Calu3 (cell line): ENCODE results near the gene TRABD2B. TPM values are rescaled to one million over a fixed set of nuclear protein-coding genes. Genes with fewer than 3 reads are reported as not detected.

Experiments used
- BruUV-seq: library from RNA; stranded (reverse); fragments of 400-500 nt; replicated peaks from 2 replicates; lab custom pipeline; 2021; lab: Mats Ljungman, UMichigan
- CTCF ChIA-PET: fragments of 300-600 bp; sonication (Branson Sonifier 250); formaldehyde crosslinking; loops from one replicate; lab custom pipeline; 2022; ENCODE audit warnings: antibody characterized with exemption; lab: Charles Lee
- DNase-seq: peaks from one replicate; pipeline ENCODE4 v3.0.0; 2022
- H3K27ac Mint-ChIP-seq: one replicate; pipeline ENCODE4 v1.8.0; 2022; ENCODE audit warnings: mixed read lengths; ENCODE audit not compliant: unreplicated experiment
- H3K27me3 Mint-ChIP-seq: one replicate; pipeline ENCODE4 v1.8.0; 2022; ENCODE audit warnings: mixed read lengths; ENCODE audit not compliant: unreplicated experiment
- H3K36me3 Mint-ChIP-seq: one replicate; pipeline ENCODE4 v1.8.0; 2022; ENCODE audit warnings: mild to moderate bottlenecking, moderate library complexity, mixed read lengths; ENCODE audit not compliant: insufficient read depth, unreplicated experiment
- H3K4me1 Mint-ChIP-seq: one replicate; pipeline ENCODE4 v1.8.0; 2022; ENCODE audit warnings: mild to moderate bottlenecking, low read depth, mixed read lengths; ENCODE audit not compliant: unreplicated experiment
- H3K4me3 Mint-ChIP-seq: one replicate; pipeline ENCODE4 v1.8.0; 2022; ENCODE audit warnings: mild to moderate bottlenecking, low read depth, moderate library complexity, mixed read lengths; ENCODE audit not compliant: unreplicated experiment
- H3K9me3 Mint-ChIP-seq: one replicate; pipeline ENCODE4 v1.8.0; 2022; ENCODE audit warnings: low read depth, mixed read lengths; ENCODE audit not compliant: unreplicated experiment
- intact Hi-C: fragments of 100-400 bp; cut with micrococcal nuclease; formaldehyde crosslinking; loops from one replicate; pipeline ENCODE4 v1.10.0; 2022; ENCODE audit not compliant: unreplicated experiment
- total RNA-seq: library from RNA; stranded (reverse); gene quantifications from 2 replicates; pipeline ENCODE4 v1.2.3, GENCODE V29; 2022
- TF ChIP-seq, protein P1 (sequence below): fragments of 200-600 bp; IDR thresholded peaks from one replicate; pipeline ENCODE4 v1.8.0; 2022; ENCODE audit warnings: antibody characterized with exemption; ENCODE audit not compliant: unreplicated experiment

TRABD2B gene
- total RNA-seq, 1 experiment from 2014 or later, result 0.42 TPM

DNA sequence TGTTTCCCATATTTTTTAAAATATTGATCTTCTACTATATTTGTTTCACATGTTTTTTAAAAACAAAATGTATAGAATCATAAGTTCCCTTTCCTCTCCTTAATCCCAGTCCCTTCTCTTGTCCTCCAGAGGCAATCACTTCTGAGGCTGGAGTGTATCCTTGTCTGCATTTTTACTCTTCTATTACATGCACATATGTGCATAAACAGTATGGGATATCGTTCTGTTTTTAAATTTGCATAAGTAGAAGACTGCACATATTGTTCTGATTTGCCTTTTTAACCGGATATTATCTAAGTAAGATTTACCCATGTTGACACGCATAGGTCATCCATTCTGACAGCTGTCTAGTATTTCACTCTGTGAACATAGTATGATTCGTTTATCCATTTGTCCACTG, 142.0 kb downstream of the TRABD2B start:
- no TSS peak for BruUV-seq
- CTCF ChIA-PET, result no interaction called here
- Mint-ChIP-seq H3K9me3 (no peaks in the 10 kb centered on the region), H3K4me1 (no peaks in the 10 kb centered on the region), H3K4me3 (no peak overlapping the region), H3K27ac (no peak overlapping the region), H3K27me3 (no peaks in the 10 kb centered on the region), H3K36me3 (no peaks in the 10 kb centered on the region)
- intact Hi-C loops, result no loop called here
- DNase-seq, result no peak
- TF ChIP-seq, protein P1, sequence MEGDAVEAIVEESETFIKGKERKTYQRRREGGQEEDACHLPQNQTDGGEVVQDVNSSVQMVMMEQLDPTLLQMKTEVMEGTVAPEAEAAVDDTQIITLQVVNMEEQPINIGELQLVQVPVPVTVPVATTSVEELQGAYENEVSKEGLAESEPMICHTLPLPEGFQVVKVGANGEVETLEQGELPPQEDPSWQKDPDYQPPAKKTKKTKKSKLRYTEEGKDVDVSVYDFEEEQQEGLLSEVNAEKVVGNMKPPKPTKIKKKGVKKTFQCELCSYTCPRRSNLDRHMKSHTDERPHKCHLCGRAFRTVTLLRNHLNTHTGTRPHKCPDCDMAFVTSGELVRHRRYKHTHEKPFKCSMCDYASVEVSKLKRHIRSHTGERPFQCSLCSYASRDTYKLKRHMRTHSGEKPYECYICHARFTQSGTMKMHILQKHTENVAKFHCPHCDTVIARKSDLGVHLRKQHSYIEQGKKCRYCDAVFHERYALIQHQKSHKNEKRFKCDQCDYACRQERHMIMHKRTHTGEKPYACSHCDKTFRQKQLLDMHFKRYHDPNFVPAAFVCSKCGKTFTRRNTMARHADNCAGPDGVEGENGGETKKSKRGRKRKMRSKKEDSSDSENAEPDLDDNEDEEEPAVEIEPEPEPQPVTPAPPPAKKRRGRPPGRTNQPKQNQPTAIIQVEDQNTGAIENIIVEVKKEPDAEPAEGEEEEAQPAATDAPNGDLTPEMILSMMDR, result no peak

DNA sequence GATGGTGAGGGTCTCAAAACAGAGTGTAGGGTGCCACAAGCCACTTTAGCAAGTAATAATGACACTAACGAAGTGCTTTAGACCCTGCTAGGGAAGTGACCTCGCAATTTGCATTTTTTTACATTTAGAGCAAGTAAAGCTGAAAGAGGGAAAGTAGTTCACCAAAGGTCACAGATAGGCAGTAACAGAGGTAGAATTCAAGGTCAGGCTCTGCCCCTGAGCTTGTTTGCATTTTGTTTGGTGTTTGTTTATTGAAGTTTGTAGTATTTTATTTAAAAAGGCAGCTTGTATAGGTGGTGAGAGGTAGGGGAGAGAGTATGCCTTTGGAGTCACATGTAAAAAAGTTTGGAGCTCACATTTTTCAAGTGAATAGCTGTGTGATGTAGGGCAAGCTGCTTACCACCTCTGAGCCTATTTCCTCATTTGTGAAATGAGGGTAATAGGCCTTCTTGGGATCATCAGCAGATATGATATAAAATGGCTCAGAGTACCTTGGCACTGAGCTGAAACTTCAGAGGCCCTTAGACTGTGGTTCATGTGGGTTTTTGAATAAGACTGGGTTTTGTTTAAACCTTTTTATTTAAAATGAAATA, 142.5 kb downstream of the TRABD2B start:
- DNase-seq, result no peak
- Mint-ChIP-seq H3K27ac (no peak overlapping the region), H3K9me3 (no peaks in the 10 kb centered on the region), H3K27me3 (no peaks in the 10 kb centered on the region), H3K36me3 (no peaks in the 10 kb centered on the region), H3K4me3 (no peak overlapping the region), H3K4me1 (no peaks in the 10 kb centered on the region)
- intact Hi-C loops, result no loop called here
- TF ChIP-seq, protein P1, result no peak
- CTCF ChIA-PET, result no interaction called here
- no TSS peak for BruUV-seq

GRCh38 chr1:47853852-47854251, 143.3 kb downstream of the TRABD2B start:
- H3K4me1 Mint-ChIP-seq, result no peaks in the 10 kb centered on the region
- DNase-seq, result no peak
- no peaks in the 10 kb centered on the region for H3K36me3 Mint-ChIP-seq
- CTCF ChIA-PET, result no interaction called here
- intact Hi-C loops, result no loop called here
- no peak overlapping the region for H3K27ac Mint-ChIP-seq
- no peaks in the 10 kb centered on the region for H3K9me3 Mint-ChIP-seq
- no TSS peak for BruUV-seq
- no peak overlapping the region for H3K4me3 Mint-ChIP-seq
- TF ChIP-seq, protein P1, result no peak
- H3K27me3 Mint-ChIP-seq, result no peaks in the 10 kb centered on the region

- BruUV-seq, result no TSS peak
- Mint-ChIP-seq H3K36me3 (no peaks in the 10 kb centered on the region), H3K27ac (no peak overlapping the region), H3K27me3 (no peaks in the 10 kb centered on the region), H3K4me3 (no peak overlapping the region), H3K9me3 (no peaks in the 10 kb centered on the region), H3K4me1 (no peaks in the 10 kb centered on the region)
- CTCF ChIA-PET, result interaction anchor here (0.6 kb wide), 1 partner anchor 67 kb away, joined by 3 read pairs; no protein-coding TSS in a partner anchor
- TF ChIP-seq, protein P1, result no peak
- no peak for DNase-seq
- intact Hi-C loops, result no loop called here
Observed at GRCh38 chr1:47853059-47853458, 144.1 kb downstream of the TRABD2B start.
